RPMI7951 (cell line): ENCODE measurements around the gene TAAR2. TPM values are rescaled to one million over a fixed set of nuclear protein-coding genes. Genes with fewer than 3 reads are reported as not detected.
"Not testable (repeated sequence)": the region's sequence is repeated elsewhere in the genome, so short reads cannot be mapped to it uniquely, and the experiment has no call there.

Experiments
- DNase-seq: peaks from one replicate; pipeline ENCODE4 v3.0.0-alpha.2; 2012; ENCODE audit warnings: low read depth
- total RNA-seq: library from RNA; depleted of rRNA; stranded (reverse); fragments of >200 nt; shearing (Covaris generic); gene quantifications from 2 replicates; pipeline ENCODE4 v1.2.3, GENCODE V29; 2014; rRNA removed

TAAR2 gene
- total RNA-seq, result not detected in 2 replicates

GRCh38 chr6:132624175-132624574, at the start of gene TAAR2:
Gene TAAR2, minus strand, starts transcription at chr6:132624275. Its CDS starts 0 bp downstream, at chr6:132624275.
- DNase-seq, result no peak

GRCh38 chr6:132673376-132674094, 49.5 kb upstream of the TAAR2 start:
- DNase-seq, result peak; percentile 64

GRCh38 chr6:132671295-132671694, 47.2 kb upstream of the TAAR2 start:
- no peak for DNase-seq

DNA sequence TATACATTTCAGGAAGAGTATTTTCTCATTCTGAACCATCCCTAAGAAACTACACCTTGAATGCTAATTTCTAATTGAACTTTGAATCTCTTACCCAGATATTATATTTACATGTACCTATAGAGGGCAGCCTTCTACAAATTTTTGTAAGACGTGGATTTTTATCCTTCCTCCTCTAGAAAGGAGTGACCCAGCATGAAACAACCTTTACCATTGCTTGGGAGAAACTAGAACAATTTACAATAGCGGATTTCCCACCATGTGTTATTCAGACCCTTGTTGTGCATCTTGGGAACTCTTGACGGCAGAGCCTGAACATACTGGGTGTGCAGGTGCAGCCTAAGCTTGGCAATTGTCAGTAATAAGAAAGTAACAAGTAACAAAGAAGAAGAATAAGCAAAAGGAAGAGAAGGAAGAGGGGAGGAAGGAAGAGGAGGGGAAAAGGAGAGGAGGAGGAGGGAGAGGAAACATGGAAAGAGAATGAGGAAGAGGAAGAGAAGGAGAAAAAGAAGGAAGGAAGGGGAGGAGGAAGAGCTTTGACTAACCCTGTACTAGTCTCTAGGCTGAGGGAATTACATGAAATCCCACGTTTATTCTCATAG, 45.7 kb upstream of the TAAR2 start:
- DNase-seq, result peak; percentile 40

DNA sequence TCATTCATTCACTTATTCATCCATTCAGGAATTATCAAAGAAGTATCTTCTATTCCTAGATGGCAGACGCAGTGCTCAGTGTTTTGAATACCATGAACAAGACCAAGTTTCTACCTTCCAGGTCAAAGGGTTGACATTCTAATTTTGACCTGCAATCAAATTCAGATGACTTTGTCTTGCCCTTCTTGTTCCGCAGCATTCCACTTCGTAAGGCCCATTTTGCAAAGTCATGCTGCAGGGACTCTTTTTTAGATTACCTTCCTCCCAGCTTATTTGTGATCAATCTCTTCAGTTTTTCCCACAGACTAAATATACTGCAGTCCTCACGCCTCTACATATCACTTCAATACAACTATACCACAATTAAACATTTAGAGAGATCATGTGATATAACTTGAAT, 42.0 kb upstream of the TAAR2 start:
- no peak for DNase-seq

- DNase-seq, result no peak
Measured at GRCh38 chr6:132664309-132665034, 40.4 kb upstream of the TAAR2 start.

DNA sequence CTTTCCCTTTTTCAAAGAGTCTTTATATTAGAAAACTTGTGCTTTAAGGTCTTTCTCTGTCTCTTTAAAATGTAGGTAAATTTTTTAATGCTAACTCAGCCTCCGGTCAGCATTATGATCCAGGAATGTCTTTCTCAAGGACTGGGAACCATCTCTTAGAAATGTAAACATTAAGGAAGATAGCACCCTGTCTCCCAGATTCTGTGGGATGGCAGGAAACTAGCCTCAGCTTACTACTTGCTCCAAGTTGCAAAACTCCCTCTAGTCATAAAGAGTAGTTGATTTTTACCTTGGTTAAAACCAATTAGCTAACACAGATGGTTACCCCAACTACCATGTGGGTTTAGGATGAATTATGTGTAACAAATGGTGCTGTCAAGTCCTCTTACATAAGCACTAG, 39.6 kb upstream of the TAAR2 start:
- no peak for DNase-seq

- no peak for DNase-seq
Measured at GRCh38 chr6:132661906-132662305, 37.8 kb upstream of the TAAR2 start.

DNA sequence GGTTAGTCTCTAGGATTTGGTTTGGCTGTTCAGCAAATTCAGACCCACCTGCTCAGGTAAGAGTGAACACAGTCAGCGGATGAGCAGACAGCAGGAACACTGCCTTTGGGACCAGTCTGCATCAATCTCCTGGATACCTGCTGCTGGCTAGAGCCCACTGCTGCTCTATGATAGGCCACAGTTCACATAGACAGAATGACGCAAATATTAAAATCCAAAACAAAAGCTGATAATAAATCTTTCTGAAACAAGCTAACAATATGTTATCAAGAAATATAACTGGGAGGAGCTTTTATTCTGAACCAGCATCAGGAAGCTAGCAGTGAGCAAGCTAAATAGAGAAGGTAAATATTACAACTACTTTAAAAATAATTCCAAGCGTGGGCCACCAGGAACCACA, 35.0 kb upstream of the TAAR2 start, which contains the start of gene TAAR1:
Gene TAAR1, minus strand, starts transcription at position 101 of the 400 bp plus-strand sequence. CDS start 13,179 bp downstream, outside the sequence.
- DNase-seq, result no peak

GRCh38 chr6:132651062-132651461, 27.0 kb upstream of the TAAR2 start:
- DNase-seq, result no peak

DNA sequence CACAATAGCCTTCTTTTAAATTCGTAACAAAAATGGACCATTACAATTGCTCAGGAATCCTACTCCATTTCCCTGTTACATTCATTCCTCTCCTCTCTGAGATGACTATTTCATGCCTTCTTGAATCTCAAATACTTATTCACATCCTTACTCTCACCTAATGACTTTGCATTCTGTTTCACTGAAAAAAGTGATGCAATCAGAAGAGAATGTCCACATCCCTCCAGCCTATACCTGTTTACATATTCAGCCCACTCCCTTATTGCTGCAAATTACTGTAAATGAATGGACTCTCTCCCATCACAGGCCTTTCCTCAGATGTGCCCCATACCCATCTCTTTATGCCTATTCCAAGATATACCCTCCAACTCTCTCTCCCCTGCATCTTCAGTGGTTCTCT, 26.4 kb upstream of the TAAR2 start:
- no peak for DNase-seq

DNA sequence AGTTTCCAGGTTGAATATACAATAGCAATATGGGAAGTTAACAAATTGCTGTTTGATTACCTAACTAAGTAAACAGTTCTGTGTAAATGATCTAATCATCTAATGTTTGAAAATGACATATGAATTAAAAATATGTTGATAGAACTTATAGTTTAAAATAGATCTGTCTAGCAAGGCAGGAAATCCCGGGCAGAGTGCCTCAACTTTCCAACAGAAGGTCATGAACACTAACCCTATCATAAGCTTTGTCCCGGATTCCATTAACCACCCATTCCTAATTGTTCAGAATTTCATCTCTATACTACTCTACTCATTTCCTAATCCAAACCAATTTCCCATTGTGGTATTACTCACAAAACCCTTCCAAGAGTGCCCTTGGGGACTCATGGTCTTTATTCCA, 24.8 kb upstream of the TAAR2 start:
- peak; percentile 35 for DNase-seq

DNA sequence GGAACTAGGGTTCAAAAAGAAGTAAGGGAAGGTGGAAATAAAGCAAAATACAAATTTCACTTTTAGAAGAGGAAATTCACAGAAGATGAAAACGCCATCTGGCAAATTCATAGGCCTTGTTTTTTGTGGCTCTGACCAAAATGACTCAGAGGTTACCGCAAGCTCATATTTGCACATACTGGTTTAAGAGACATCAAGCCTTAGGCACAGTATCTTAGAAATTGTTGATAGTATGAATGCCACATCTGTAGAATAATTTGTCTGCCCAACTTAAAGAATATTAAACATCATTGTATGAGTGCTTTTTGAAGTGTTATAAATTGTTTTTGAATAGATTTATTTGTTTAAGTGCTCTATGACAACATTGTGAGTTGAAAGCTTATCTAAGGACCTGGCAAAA, 24.3 kb upstream of the TAAR2 start:
- peak; percentile 89 for DNase-seq

GRCh38 chr6:132643547-132643946, 19.5 kb upstream of the TAAR2 start:
- no peak for DNase-seq

- DNase-seq, result not testable (repeated sequence)
Measured at GRCh38 chr6:132637135-132637534, 13.1 kb upstream of the TAAR2 start.

- DNase-seq, result not testable (repeated sequence)
Measured at GRCh38 chr6:132635906-132636305, 11.8 kb upstream of the TAAR2 start.

GRCh38 chr6:132635288-132635687, 11.2 kb upstream of the TAAR2 start:
- DNase-seq, result not testable (repeated sequence)

DNA sequence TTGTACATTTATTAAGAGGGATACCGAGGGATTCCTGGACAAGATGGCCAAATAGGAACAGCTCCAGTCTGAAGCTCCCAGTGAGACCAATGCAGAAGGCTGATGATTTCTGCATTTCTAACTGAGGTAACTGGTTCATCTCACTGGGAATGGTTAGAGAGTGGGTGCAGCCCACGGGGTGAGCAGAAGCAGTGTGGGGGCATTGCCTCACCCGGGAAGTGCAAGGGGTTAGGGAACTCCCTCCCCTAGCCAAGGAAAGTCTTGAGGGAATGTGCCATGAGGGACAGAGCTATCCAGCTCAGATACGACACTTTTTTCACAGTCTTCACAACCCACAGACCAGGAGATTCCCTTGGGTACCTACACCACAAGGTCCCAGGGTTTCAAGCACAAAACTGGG, 10.7 kb upstream of the TAAR2 start:
- DNase-seq, result no peak

DNA sequence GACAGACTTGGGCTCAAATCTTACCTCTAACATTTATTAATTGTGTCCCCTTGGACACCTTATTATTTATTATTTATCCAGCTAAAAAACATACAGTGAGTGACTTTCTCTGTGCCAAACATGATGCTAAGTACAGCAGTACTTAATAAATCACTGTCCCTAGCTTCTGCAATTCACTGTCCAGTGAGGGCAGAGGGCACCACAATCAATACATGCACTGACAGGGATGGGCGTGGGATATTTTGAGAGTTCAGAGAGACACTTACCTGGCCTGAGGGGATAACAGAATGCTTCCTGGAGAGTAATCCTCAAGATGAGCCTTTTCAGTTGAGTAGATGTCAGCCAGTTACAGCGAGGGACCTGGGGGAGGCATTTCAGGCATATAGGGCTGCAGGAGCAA, 9.3 kb upstream of the TAAR2 start:
- DNase-seq, result no peak

DNA sequence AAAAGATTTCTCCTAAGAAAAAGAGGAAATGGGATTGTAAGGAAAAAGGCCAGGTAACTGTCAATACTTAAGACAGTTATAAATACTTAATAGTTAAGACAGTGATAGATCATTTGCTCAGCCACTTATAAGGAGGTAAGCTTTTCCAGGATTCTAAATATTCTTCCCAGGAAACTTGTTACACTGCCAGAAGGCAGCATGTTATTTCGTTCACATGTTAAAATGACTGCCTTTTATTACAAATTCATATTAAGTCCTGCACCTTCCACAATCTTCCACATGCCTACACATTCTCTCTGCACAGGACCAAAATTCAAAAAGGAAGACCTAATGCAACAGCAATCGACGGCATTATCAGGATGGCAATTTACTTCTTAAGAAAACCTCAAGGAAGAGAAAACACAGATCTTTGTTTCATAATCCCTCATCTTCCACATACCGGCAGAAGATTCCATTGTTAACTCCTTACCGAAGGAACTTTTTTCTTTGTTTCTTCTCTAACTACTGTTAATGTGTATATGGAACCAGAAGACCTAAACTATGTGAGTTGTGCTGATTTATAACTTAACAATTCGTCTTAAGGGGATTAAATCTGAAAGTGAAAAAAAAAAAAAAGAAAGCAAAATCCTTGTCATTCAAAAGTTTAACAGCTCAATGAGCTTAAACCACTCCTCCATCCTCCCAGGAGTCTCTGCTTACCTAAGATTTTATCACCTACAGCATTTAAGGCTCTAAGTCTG, 799 bp downstream of the TAAR2 start:
- no peak for DNase-seq

DNA sequence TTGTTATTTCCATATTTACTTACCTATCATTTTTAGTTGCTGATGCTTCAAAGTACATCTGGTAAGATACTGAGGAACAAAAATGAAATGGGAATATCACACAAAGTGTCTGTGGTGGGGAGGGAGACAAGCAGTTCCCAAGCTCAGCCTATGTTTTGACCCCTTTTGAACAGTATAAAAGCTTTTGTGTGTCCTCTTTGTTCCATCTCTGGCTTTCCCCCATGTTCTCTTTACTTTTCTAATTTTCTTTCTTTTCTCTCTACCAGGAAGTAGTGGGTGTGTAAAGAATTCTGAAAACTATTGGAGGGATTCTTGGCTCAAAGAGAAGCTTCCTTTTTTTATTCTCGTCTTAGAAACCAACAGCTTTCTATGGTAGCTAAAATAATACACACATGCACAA, 7.4 kb downstream of the TAAR2 start:
- no peak for DNase-seq

DNA sequence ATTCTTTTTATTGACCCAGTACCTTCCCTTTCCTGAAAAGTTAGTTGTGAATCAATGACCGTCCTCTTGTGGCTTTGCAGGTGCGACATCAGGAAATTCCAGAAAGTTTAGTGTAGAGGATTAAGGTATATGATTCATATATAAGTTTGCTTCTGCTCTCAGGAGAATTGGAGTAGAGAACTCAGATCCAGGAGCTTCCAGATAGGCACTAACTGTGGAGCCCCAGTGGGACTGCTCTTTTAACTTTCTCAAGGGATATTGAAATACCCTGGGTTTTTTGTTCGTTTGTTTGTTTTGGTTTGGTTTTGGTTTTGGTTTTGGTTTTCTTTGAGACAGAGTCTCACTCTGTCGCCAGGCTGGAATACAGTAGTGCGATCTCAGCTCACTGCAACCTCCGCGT, 9.5 kb downstream of the TAAR2 start:
- DNase-seq, result peak; percentile 18
